Measurements from ENCODE around the gene VSTM2B. TPM values are rescaled to one million over a fixed set of nuclear protein-coding genes. Genes with fewer than 3 reads are reported as not detected.

Gene VSTM2B
- total and polyA plus RNA-seq, 7 donors, result 0.41 TPM; not detected in 6

- WGBS, 2 donors, result 86 to 91% methylated on average over 19 of the region's 19 CpGs
- Histone ChIP-seq H3K27ac (no peak overlapping the region), H3K4me1 (no peaks in the 10 kb centered on the region), H3K9me3 (peaks cover 0 to 6% (median 3%) of the 10 kb centered on the region in 4 donors), H3K27me3 (peaks cover 0 to 47% (median 0%) of the 10 kb centered on the region in 3 donors), H3K36me3 (no peaks in the 10 kb centered on the region), H3K4me3 (no peak overlapping the region)
- no peak for TF ChIP-seq CTCF (IDR thresholded peaks at IDR 0.05)
- TF ChIP-seq POLR2A (IDR thresholded peaks at IDR 0.05), result no peak
- TF ChIP-seq EP300 (IDR thresholded peaks at IDR 0.05), result no peak
- no peak for TF ChIP-seq POLR2AphosphoS5 (IDR thresholded peaks at IDR 0.05)
- no peak for DNase-seq
- intact Hi-C loops (cut with DNase I), result no loop called here
These were observed 39.4 kb downstream of the VSTM2B start for GRCh38 chr19:29565171-29565570.

GRCh38 chr19:29566496-29567054, 40.8 kb downstream of the VSTM2B start:
- WGBS, 2 donors, result 77 to 79% methylated on average over 3 of the region's 3 CpGs
- H3K27ac ChIP-seq, result no peak overlapping the region
- H3K27me3 ChIP-seq, result peaks cover 0 to 56% (median 0%) of the 10 kb centered on the region in 3 donors
- no peak overlapping the region for H3K4me3 ChIP-seq
- TF ChIP-seq POLR2AphosphoS5 (IDR thresholded peaks at IDR 0.05) (no peak), CTCF (IDR thresholded peaks at IDR 0.05) (no peak), POLR2A (IDR thresholded peaks at IDR 0.05) (no peak), EP300 (IDR thresholded peaks at IDR 0.05) (no peak)
- intact Hi-C loops (cut with DNase I), result no loop called here
- DNase-seq, result no peak
- H3K9me3 ChIP-seq, result no peaks in the 10 kb centered on the region
- H3K36me3 ChIP-seq, result no peaks in the 10 kb centered on the region
- H3K4me1 ChIP-seq, result no peaks in the 10 kb centered on the region

DNA sequence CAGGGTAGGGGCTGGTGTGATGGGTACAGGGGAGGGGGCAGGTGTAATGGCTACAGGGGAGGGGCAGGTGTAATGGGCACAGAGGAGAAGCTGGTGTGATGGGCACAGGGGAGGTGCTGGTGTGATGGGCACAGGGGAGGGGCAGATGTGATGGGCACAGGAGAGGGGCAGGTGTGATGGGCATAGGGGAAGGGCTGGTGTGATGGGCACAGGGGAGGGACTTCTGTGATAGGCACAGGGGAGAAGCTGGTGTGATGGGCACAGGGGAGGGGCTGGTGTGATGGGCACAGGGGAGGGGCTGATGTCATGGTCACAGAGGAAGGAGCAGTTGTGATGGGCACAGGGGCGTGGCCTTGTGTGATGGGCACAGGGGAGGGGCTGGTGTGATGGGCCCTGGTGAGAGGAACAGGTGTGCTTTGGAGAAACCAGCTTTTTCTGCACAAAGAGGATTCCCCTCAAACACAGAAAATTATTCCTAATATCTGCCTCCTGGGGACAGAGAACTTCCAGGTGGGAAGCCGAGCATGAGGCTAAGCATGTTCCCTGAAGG, 41.6 kb downstream of the VSTM2B start:
- WGBS, 2 donors, result 73 to 76% methylated on average over 2 of the region's 2 CpGs
- no peak for TF ChIP-seq EP300 (IDR thresholded peaks at IDR 0.05)
- no peak for TF ChIP-seq POLR2A (IDR thresholded peaks at IDR 0.05)
- no peak for TF ChIP-seq POLR2AphosphoS5 (IDR thresholded peaks at IDR 0.05)
- TF ChIP-seq CTCF (IDR thresholded peaks at IDR 0.05), result no peak
- Histone ChIP-seq H3K4me3 (no peak overlapping the region), H3K4me1 (no peaks in the 10 kb centered on the region), H3K27ac (no peak overlapping the region), H3K9me3 (no peaks in the 10 kb centered on the region), H3K36me3 (no peaks in the 10 kb centered on the region), H3K27me3 (peaks cover 0 to 64% (median 0%) of the 10 kb centered on the region in 3 donors)
- intact Hi-C loops (cut with DNase I), result no loop called here
- no peak for DNase-seq

GRCh38 chr19:29568036-29569025, 42.5 kb downstream of the VSTM2B start:
- no peaks in the 10 kb centered on the region for H3K9me3 ChIP-seq
- H3K4me3 ChIP-seq, result no peak overlapping the region
- H3K4me1 ChIP-seq, result no peaks in the 10 kb centered on the region
- H3K27me3 ChIP-seq, result peaks cover 0 to 71% (median 0%) of the 10 kb centered on the region in 3 donors
- no peak for DNase-seq
- 70 to 72% methylated on average over 22 of the region's 22 CpGs for WGBS, 2 donors
- no peaks in the 10 kb centered on the region for H3K36me3 ChIP-seq
- H3K27ac ChIP-seq, result no peak overlapping the region
- intact Hi-C loops (cut with DNase I), result no loop called here
- TF ChIP-seq EP300 (IDR thresholded peaks at IDR 0.05), result no peak
- no peak for TF ChIP-seq POLR2A (IDR thresholded peaks at IDR 0.05)
- no peak for TF ChIP-seq CTCF (IDR thresholded peaks at IDR 0.05)
- no peak for TF ChIP-seq POLR2AphosphoS5 (IDR thresholded peaks at IDR 0.05)
